Esophagus muscularis mucosa (tissue), 4 donors: ENCODE results near the gene TMEM63B. TPM values are rescaled to one million over a fixed set of nuclear protein-coding genes. Genes with fewer than 3 reads are reported as not detected.
A peak's percentile ranks its signal among the peaks of the same experiment; 100 is the strongest.
"Not testable (repeated sequence)": the region's sequence is repeated elsewhere in the genome, so short reads cannot be mapped to it uniquely, and the experiment has no call there.

Experiments
- DNase-seq: peaks from one replicate; pipeline ENCODE4 v3.0.0-alpha.2; 2017; ENCODE audit errors: extremely low spot score
- H3K27ac ChIP-seq, 4 donors: fragments of 200-600 bp; sonication (generic); replicated peaks in 1 of 4; 1 replicate in 3 of 4; 2 replicates in 1 of 4; pipeline ENCODE4 v1.5.1; 2016 to 2019; ENCODE audit warnings: mild to moderate bottlenecking in 1 of 4
- H3K27me3 ChIP-seq, 4 donors: fragments of 200-600 bp; sonication (generic); one replicate each; pipeline versions ENCODE4 v1.5.1 to v1.6.0; 2016 to 2019
- H3K36me3 ChIP-seq, 4 donors: fragments of 200-600 bp; sonication (generic); one replicate each; pipeline ENCODE4 v1.5.1; 2016 to 2019
- H3K4me1 ChIP-seq, 4 donors: fragments of 200-600 bp; sonication (generic); one replicate each; pipeline ENCODE4 v1.5.1; 2016 to 2019
- H3K4me3 ChIP-seq, 4 donors: fragments of 200-600 bp; sonication (generic); 1 replicate in 2 of 4; 2 replicates in 2 of 4; pipeline ENCODE4 v1.5.1; 2016 to 2019; ENCODE audit warnings: mild to moderate bottlenecking in 4 of 4, moderate library complexity in 1 of 4
- H3K9me3 ChIP-seq, 4 donors: fragments of 200-600 bp; sonication (generic); 1 replicate in 3 of 4; 2 replicates in 1 of 4; pipeline ENCODE4 v1.5.1; 2016 to 2019
- EP300 ChIP-seq: sonication (generic); formaldehyde crosslinking; IDR thresholded peaks from one replicate; pipeline ENCODE4 v1.6.1; 2017; ENCODE audit warnings: antibody characterized with exemption
- POLR2A ChIP-seq: fragments of 450-650 bp; IDR thresholded peaks from one replicate; pipeline ENCODE4 v1.6.1; 2017; ENCODE audit warnings: antibody characterized with exemption, moderate library complexity, mild to moderate bottlenecking, low read depth
- POLR2AphosphoS5 ChIP-seq, 2 donors: sonication (generic); formaldehyde crosslinking; IDR thresholded peaks; one replicate each; pipeline ENCODE4 v1.6.1; 2017; ENCODE audit warnings: antibody characterized with exemption in 2 of 2
- WGBS: methylation state at CpG from one replicate; pipeline ENCODE4 v1.1.5; 2018; 5-methylcytosine and 5-hydroxymethylcytosine counted together
- intact Hi-C: fragments of 100-400 bp; cut with DNase I; formaldehyde crosslinking; loops from one replicate; pipeline ENCODE4 v1.15.1; 2023
- total RNA-seq, 4 donors: library from RNA; depleted of rRNA; stranded (reverse); fragments of >200 nt; gene quantifications; one replicate each; pipeline versions ENCODE4 v1.1.0 to v1.2.1, GENCODE V29; 2016
- TF ChIP-seq, protein P1 (sequence below), 3 experiments: fragments of 200-600 bp in 2 of 3; fragments of 450-650 bp in 1 of 3; sonication (generic) in 2 of 3; IDR thresholded peaks; one replicate each; pipeline ENCODE4 v1.5.1; 2017 to 2019; ENCODE audit warnings: antibody characterized with exemption in 3 of 3, mild to moderate bottlenecking in 2 of 3, moderate library complexity in 1 of 3

Gene TMEM63B
- total RNA-seq, 4 donors from 2014 or later: 18.2 to 31.1 (median 23.3) TPM

DNA sequence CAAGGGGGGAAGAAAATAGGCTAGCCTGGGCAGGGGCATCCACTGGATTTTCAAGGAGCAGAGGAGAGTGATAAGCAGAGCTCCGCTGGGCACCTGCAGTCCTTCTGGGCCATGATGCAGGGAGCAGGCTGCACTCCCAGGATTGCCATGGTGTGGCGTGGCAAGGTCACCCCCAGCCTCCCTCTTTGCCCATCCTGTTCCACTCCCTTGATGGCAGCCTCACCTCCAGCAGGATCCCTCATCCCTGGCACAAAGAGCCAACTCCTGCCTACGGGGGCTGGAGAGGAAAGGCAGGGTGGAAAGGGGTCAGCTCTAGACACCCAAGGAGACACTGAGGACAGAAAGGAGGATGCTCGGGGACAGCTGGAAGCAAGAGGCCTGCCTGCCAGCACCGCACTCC lies 67.0 kb downstream of the TMEM63B start:
- Histone ChIP-seq H3K9me3 (no peaks in the 10 kb centered on the region), H3K27me3 (no peaks in the 10 kb centered on the region), H3K4me1 (peaks cover 0 to 9% (median 0%) of the 10 kb centered on the region in 4 donors), H3K36me3 (no peaks in the 10 kb centered on the region), H3K4me3 (no peak overlapping the region), H3K27ac (no peak overlapping the region)
- no peak for DNase-seq
- intact Hi-C loops: no loop called here
- WGBS: 78% methylated on average over 5 of the region's 5 CpGs
- TF ChIP-seq POLR2AphosphoS5 (IDR thresholded peaks at IDR 0.05): no peak
- no peak for TF ChIP-seq EP300
- TF ChIP-seq POLR2A: no peak
- TF ChIP-seq, protein P1, sequence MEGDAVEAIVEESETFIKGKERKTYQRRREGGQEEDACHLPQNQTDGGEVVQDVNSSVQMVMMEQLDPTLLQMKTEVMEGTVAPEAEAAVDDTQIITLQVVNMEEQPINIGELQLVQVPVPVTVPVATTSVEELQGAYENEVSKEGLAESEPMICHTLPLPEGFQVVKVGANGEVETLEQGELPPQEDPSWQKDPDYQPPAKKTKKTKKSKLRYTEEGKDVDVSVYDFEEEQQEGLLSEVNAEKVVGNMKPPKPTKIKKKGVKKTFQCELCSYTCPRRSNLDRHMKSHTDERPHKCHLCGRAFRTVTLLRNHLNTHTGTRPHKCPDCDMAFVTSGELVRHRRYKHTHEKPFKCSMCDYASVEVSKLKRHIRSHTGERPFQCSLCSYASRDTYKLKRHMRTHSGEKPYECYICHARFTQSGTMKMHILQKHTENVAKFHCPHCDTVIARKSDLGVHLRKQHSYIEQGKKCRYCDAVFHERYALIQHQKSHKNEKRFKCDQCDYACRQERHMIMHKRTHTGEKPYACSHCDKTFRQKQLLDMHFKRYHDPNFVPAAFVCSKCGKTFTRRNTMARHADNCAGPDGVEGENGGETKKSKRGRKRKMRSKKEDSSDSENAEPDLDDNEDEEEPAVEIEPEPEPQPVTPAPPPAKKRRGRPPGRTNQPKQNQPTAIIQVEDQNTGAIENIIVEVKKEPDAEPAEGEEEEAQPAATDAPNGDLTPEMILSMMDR (IDR thresholded peaks at IDR 0.05): no peak

DNA sequence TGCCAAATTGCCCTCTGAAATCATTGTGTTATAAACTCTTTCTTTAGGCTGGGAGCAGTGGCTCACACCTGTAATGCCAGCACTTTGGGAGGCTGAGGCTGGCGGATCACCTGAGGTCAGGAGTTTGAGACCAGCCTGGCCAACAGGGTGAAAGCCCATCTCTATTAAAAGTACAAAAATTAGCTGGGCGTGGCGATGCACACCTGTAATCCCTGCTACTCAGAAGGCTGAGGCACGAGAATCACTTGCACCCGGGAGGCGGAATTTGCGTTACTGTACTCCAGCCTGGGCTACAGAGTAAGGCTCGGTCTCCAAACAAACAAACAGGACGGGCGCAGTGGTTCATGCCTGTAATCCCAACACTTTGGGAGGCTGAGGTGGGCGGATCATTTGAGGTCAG lies 69.0 kb downstream of the TMEM63B start:
- H3K4me1 ChIP-seq, H3K4me3 ChIP-seq, H3K27ac ChIP-seq, DNase-seq, H3K27me3 ChIP-seq, intact Hi-C loops, H3K9me3 ChIP-seq, H3K36me3 ChIP-seq: not testable (repeated sequence)
- 87% methylated on average over 10 of the region's 11 CpGs for WGBS

DNA sequence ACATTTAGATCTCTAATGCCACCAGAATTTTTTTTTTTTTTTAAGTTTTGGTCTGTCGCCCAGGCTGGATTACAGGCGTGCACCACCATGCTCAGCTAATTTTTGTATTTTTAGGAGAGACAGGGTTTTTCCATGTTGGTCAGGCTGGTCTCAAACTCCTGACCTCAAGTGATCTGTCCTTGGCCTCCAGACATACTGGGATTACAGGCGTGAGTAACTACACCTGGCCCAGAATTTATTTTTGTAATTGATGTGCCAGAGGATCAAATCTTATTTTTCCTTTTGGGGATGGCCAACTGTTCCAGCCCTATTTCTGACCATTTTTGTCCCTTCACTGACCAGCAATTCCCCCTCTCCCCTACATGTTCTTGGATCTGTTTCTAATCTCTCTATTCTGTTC lies 71.3 kb downstream of the TMEM63B start:
- Histone ChIP-seq H3K9me3 (no peaks in the 10 kb centered on the region), H3K27ac (no peak overlapping the region), H3K27me3 (no peaks in the 10 kb centered on the region), H3K4me3 (no peak overlapping the region), H3K4me1 (peaks cover 0 to 18% (median 3%) of the 10 kb centered on the region in 4 donors), H3K36me3 (no peaks in the 10 kb centered on the region)
- DNase-seq: no peak
- 81% methylated on average over 3 of the region's 3 CpGs for WGBS
- intact Hi-C loops: no loop called here
- TF ChIP-seq POLR2A (no peak), EP300 (no peak), POLR2AphosphoS5 (IDR thresholded peaks at IDR 0.05) (no peak)
- TF ChIP-seq, protein P1 (IDR thresholded peaks at IDR 0.05): no peak

DNA sequence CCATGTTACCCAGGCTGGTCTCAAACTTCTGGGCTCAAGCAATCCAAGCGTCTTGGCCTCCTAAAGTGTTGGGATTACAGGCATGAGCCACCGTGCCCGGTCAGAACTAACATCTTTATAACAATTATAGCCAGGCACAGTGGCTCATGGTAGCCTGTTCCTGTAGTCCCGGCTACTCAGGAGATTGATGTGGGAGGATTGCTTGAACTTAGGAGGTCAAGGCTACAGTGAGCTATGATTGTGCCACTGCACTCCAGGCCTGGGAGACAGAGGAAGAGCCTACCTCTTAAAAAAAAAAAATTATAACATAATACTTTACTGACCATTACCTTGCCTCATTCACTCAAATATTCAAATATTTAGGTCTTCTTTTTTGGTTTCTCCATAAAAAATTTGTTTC lies 72.5 kb downstream of the TMEM63B start:
- no peak for TF ChIP-seq POLR2AphosphoS5 (IDR thresholded peaks at IDR 0.05)
- no peak for TF ChIP-seq EP300
- WGBS: 98% methylated on average over 4 of the region's 4 CpGs
- H3K27ac ChIP-seq: no peak overlapping the region

DNA sequence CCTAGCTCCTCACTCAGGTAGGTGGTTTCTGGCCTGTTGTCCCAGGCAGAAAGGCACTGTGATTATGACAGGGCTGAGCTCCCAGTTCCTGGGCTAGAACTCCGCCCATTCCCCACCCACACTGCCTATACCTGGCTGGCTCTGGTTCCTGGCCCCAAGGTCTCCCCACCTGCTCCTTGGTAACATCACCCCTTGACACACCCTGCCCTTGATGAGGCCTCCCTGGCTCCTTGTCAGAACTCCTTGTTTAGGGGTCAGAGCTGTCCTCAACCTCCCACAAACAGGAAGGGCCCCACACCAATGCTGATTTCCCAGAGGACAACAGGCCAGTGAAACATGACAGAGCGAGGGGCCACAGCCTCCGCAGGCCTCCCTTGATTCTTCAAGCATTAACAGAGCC lies 73.8 kb downstream of the TMEM63B start:
- peak overlapping the region in 1 of 4 donors; percentile 38 for H3K27ac ChIP-seq
- peaks cover 0 to 18% (median 3%) of the 10 kb centered on the region in 4 donors for H3K4me1 ChIP-seq
- intact Hi-C loops: no loop called here
- TF ChIP-seq EP300 (no peak), POLR2AphosphoS5 (IDR thresholded peaks at IDR 0.05) (no peak), POLR2A (no peak)
- TF ChIP-seq, protein P1 (IDR thresholded peaks at IDR 0.05): no peak
- DNase-seq: no peak
- 79% methylated on average over 3 of the region's 3 CpGs for WGBS
- no peaks in the 10 kb centered on the region for H3K36me3 ChIP-seq
- no peaks in the 10 kb centered on the region for H3K27me3 ChIP-seq
- no peak overlapping the region for H3K4me3 ChIP-seq
- H3K9me3 ChIP-seq: no peaks in the 10 kb centered on the region

More for the DNA sequence above, 72.5 kb downstream of the TMEM63B start:
- no peaks in the 10 kb centered on the region for H3K36me3 ChIP-seq
- no peak for DNase-seq
- intact Hi-C loops: no loop called here
- H3K9me3 ChIP-seq: no peaks in the 10 kb centered on the region
- no peaks in the 10 kb centered on the region for H3K27me3 ChIP-seq
- peaks cover 0 to 18% (median 3%) of the 10 kb centered on the region in 4 donors for H3K4me1 ChIP-seq
- H3K4me3 ChIP-seq: no peak overlapping the region

DNA sequence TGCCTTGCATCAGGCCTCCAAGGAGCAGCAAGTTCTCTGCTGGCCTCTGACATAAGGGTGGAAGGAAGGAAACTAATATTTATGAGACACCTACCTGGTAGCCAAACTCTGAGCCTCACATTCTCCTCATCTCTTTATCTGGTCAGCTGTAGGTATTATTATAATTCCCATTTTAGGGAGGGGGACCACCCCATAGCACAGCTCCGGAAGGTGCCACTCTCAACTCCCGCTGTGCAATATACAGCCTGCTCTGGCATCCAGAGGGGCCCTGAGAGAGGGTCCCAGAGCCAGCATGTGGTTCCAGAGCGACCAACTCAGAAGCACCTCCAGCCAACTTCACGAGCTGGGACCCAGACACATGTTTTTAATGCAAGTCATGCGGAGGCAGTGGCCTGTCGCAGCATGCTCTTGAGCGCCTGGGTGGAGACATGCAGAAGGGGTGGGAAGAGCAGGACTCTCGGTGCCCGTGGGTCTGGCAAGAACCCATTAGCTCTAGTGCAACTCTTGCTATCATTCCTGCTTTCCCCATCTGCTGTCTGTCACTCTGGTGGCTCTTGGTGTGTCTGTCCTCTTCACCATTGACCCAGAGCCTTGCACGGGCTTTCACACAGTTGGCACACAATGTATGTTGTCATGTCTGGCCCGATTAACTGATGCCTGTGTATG lies 74.4 kb downstream of the TMEM63B start:
- TF ChIP-seq POLR2AphosphoS5 (IDR thresholded peaks at IDR 0.05) (no peak), EP300 (no peak), POLR2A (no peak)
- TF ChIP-seq, protein P1 (IDR thresholded peaks at IDR 0.05): no peak
- no peak for DNase-seq
- peak overlapping the region in 2 of 4 donors; percentile 38 to 54 for H3K27ac ChIP-seq
- H3K9me3 ChIP-seq: no peaks in the 10 kb centered on the region
- 87% methylated on average over 11 of the region's 11 CpGs for WGBS
- intact Hi-C loops: no loop called here
- no peaks in the 10 kb centered on the region for H3K27me3 ChIP-seq
- H3K36me3 ChIP-seq: no peaks in the 10 kb centered on the region
- no peak overlapping the region for H3K4me3 ChIP-seq
- peaks cover 0 to 18% (median 3%) of the 10 kb centered on the region in 4 donors for H3K4me1 ChIP-seq
